NCI-H2107 treated with DMSO at 0.1 percent for 48 hours (cell line): ENCODE results near the gene SNRPA1.

ENCODE experiments used
- DNase-seq: peaks from one replicate; lab custom pipeline; 2025; ENCODE audit not compliant: unreplicated experiment; lab: John Stamatoyannopoulos, UW

The SNRPA1 gene

GRCh38 chr15:101264911-101265641 lies 30.0 kb downstream of the SNRPA1 start:
- no peak for DNase-seq

DNA sequence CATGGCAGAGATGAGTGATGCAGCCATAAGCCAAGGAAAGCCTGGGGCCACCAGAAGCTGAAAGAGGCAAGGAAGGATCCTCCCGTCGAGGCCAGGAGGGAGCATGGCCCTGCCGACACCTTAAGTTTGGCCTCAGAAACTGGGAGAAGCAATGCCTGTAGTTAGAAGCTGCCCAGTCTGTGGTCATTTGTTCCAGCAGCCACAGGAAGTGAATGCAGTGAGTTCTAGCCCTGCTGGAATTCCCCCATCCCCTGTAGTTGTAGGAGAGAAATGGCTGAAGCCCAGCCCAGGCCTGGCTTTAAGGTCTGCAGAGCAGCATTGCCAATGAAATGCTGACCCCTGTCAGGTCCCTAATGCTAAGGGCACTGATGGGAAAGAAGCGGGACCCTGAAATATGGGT lies 31.0 kb downstream of the SNRPA1 start:
- DNase-seq = no peak

- DNase-seq = no peak
These were observed 32.5 kb downstream of the SNRPA1 start for GRCh38 chr15:101262551-101262950.

DNA sequence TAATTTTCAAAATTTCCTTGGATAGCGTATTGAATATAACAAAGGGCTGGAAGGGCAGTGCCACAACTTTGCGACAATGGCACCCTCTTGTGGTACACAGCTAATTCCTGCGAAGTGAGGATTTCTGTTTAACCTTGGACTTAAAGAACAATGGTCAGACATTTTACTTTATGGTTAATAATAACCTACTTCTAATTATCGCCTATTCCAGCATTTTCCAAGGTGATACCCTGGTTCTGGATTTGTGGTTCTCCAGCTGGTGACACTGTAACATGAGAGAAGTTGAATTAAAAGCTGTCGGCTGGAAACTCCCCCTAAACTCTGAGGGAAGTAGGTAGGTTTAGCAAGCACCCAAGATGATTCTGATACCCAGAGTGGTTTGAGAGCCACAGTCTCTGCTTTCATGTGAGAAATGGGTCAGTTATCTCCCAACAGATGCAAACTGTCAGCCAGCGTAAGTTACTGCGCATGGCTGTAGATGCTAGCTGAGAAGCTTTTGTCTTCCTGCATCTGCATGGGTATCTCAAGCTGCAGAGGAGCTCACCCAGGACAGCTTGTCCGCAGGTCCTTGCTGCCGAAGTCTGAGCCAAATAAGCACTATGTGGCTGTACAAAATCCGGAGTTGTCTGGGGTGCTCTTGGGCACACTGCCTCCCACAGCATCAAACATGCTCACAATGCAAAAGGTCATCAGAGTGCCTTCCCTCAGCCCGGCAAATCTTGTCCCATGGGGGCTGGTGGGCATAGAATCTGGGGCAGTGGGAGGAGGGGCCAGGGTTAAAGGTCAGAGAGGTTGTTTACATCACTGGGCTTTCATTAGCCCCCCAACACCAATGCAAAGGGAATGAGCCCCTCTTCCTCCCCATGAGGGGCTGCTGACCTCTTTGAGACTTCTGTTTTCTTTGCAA lies 36.6 kb downstream of the SNRPA1 start:
- DNase-seq = peak; percentile 26

DNA sequence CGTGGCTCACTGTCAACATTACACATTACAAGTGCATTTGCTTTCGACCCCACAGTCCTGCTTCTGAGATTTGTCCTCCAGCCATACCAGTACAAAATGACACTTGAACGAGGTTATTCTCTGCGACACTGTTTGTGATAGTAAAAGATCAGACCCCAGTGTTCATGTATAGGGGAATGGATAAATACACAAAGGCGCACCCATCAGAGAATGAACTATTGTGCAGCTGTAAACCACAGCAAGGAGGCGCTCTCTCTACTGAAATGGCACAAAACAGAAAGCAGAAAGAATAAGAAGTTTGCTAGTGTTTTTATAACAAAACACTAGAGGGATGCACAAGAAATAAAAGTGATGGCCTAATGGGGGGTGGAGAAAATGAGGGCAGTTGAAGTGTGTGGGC lies 38.3 kb downstream of the SNRPA1 start:
- no peak for DNase-seq

- DNase-seq = no peak
These were observed 39.3 kb downstream of the SNRPA1 start for GRCh38 chr15:101255615-101256241.

DNA sequence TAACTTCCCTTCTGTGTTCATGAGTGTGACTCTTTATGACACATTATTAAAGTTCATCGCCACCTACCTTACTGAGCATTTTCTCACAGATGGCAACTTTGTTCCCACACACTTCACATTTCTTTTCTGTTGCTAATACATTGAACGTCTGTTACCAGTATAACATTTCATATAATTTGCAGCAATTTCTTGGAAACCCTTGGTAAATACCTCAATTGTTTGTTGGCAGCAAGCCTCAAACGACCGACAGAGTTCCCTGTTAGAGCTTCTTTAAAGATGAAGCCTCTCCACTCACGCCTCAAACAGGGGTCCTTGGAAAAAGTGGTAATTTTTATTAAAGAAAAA lies 40.0 kb downstream of the SNRPA1 start:
- no peak for DNase-seq

GRCh38 chr15:101254157-101255050 lies 40.6 kb downstream of the SNRPA1 start:
- no peak for DNase-seq

- no peak for DNase-seq
These were observed 42.2 kb downstream of the SNRPA1 start for GRCh38 chr15:101252836-101253235.

GRCh38 chr15:101251830-101252820 lies 42.9 kb downstream of the SNRPA1 start, which contains the start of gene CHSY1:
TSS of gene CHSY1 (minus strand) at chr15:101252048. CDS start at chr15:101251456, 592 bp downstream.
- peak; percentile 5 for DNase-seq

DNA sequence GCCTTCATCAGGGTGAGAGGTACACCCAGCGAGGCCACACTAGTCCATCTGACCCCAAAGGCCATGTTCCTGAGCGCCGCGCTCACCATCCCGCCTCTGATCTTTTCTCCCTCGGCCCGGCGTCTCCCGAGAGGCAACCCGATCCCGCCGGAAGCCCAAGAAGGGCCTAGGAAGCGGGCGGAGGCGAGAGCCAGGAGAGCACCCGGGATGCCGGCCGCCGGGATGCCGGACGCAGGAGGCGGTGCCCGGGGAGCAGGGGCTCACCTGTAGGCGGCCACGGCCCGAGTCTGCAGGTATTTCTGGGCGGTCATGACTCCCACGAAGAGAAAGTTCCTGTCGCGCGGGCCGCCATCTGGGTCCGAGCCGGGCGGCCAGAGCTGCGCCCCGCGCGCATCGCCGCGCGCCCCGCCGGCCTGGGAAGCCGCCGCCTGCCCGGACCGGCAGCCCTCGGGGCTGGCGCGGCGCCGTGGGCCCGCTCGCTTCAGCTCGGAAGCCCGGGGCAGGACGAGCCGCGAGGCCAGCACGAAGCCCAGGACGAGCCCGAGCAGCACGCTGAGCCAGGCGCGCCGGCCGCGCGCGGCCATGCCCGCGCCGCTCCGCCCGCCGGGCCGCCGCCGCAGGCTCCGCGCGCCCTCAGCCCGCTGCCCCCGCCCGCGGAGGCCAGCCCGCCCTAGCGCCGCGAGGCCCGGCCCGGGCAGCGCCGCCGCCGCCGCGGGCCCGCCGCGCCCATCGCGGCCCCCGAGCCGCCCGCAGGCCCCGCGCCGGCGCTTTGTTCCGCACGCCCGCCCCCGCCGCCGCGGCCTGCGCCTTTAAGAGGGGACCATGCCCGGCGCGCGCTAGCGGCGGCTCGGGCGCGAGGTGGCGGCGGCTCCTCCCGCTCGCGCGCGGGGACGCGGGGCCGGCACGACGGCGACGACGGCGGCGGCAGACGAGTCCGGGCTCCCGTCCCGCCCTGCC lies 43.9 kb downstream of the SNRPA1 start:
- DNase-seq = peak; percentile 4

DNA sequence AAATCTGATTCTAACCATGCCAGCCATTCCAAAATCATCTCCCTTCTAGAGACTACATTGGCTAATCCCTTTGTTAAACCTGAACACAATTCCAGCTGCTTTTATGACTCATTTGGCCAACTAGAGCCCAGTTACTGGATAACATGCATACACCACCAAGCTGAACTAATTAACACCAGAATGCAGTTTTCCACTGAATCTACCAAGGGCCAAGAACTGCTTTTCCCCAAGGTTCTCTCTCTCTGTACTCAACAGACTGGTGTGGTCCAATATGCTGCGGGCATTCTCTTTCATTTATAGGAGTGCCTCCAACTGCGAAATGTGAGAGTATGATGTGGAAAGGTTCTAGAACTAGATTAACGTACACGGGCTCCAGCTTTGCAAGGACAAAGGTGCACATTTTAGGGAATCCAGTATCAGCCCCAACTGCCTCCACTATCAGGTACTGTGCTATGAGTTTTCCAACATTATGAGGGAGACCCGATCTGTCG lies 44.7 kb downstream of the SNRPA1 start:
- peak; percentile 7 for DNase-seq

GRCh38 chr15:101248274-101248673 lies 46.8 kb downstream of the SNRPA1 start:
- no peak for DNase-seq

DNA sequence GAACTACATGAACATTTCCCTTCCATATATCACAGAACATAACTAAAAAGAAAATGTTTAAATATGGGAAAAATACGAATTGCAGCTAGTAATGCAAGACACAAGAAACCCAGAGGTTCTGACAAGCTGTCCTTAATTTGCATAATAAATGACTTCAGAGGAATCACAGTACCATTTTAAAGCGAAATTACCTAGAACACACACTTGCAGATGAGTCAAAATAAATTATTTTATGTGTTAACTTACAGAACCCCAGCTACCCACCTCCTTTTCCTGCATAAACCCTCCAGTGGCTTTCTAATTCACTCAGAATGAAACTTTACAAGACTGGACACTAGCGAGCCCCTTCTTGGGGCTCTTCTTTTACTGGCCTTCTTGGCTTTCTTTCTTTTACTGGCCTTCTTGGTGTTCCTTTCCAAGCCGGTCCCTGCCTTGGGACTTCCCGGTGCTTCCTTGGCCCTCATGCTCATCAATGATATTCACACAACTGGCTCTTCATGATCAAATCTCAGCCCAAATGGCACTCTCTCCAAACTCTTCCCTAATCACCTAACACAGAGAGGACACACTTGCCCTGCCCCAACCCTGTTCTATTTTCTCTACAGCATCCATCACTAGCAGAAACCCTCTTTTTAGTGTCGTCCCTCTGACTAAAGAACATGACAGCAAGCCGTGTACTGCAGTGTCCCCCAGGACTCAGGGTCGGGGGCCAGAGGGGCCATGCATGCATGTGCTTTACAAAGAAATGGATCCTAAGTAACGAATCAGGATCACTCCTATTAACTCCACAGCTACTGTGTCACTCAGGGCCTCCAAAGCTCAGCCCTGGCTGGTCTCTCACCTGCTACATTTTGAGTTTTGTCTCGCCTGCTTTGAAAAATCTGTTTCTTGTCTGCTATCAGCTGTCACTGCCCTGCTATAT lies 48.0 kb downstream of the SNRPA1 start:
- no peak for DNase-seq

- DNase-seq = no peak
These were observed 48.7 kb downstream of the SNRPA1 start for GRCh38 chr15:101246391-101246790.

- DNase-seq = no peak
These were observed 50.0 kb downstream of the SNRPA1 start for GRCh38 chr15:101244889-101245668.
